HepG2 (cell line): ENCODE results near the gene RALBP1. TPM values are rescaled to one million over a fixed set of nuclear protein-coding genes. Genes with fewer than 3 reads are reported as not detected.

Experiments
- ATAC-seq: fragments of 200-7000 bp; cut with Tn5 transposase; 3 replicates; pipeline ENCODE4 v1.9.1; 2020; ENCODE audit warnings: mild to moderate bottlenecking, moderate library complexity
- BruUV-seq: library from RNA; stranded (reverse); fragments of 400-500 nt; replicated peaks from 2 replicates; lab custom pipeline; 2021; lab: Mats Ljungman, UMichigan
- CTCF ChIA-PET: fragments of 300-600 bp; formaldehyde crosslinking; extraction: SDS; loops from one replicate; lab custom pipeline; 2021; ENCODE audit warnings: low total read pairs, inconsistent platforms, low intra/inter-chr PET ratio; lab: Yijun Ruan, JAX
- POLR2A ChIA-PET: fragments of 350-600 bp; sonication (Branson Sonifier 250); formaldehyde crosslinking; loops from one replicate; lab custom pipeline; 2020; ENCODE audit warnings: antibody characterized with exemption, inconsistent platforms; lab: Yijun Ruan, JAX
- DNase-seq: peaks from one replicate; pipeline ENCODE4 v3.0.0-alpha.2; 2015; ENCODE audit warnings: low spot score
- FAIRE-seq: peaks from 3 replicates; lab custom pipeline; 2011; peaks lifted over from hg19 to GRCh38; lab: Jason Lieb, UNC
- H2AFZ ChIP-seq: one replicate; pipeline ENCODE4 v1.6.1; 2011; ENCODE audit warnings: low read length, inconsistent platforms
- H3K27ac ChIP-seq: fragments of 300-600 bp; 3 replicates; pipeline ENCODE4 v1.8.0; 2011; ENCODE audit warnings: mixed run types, mild to moderate bottlenecking, mixed read lengths, low read length, inconsistent platforms; ENCODE audit not compliant: insufficient read depth; ENCODE audit errors: extremely low read length
- H3K27me3 ChIP-seq, 2 experiments: fragments of 200-600 bp in 1 of 2; 2 replicates in 1 of 2; 3 replicates in 1 of 2; pipeline versions ENCODE4 v1.6.0 to v1.8.0; 2011; ENCODE audit warnings: low read length in 2 of 2, mild to moderate bottlenecking in 2 of 2, moderate library complexity in 2 of 2, inconsistent platforms in 1 of 2; ENCODE audit not compliant: insufficient read depth in 2 of 2, control insufficient read depth in 1 of 2
- H3K36me3 ChIP-seq, 2 experiments: fragments of 200-600 bp in 1 of 2; replicated peaks in 1 of 2; 2 replicates in 1 of 2; 3 replicates in 1 of 2; pipeline versions ENCODE4 v1.5.1 to v1.8.0; 2011; ENCODE audit warnings: low read length in 2 of 2, inconsistent platforms in 1 of 2; ENCODE audit not compliant: insufficient read depth in 2 of 2, control insufficient read depth in 1 of 2
- H3K4me1 ChIP-seq: 2 replicates; pipeline ENCODE4 v1.5.1; 2012; ENCODE audit warnings: low read length, inconsistent platforms; ENCODE audit not compliant: insufficient read depth
- H3K4me2 ChIP-seq: 2 replicates; pipeline ENCODE4 v1.6.0; 2011; ENCODE audit warnings: low read depth, low read length, inconsistent platforms
- H3K4me3 ChIP-seq, 3 experiments: fragments of 200-600 bp in 1 of 3; sonication (generic), shearing (Covaris generic) in 1 of 3; replicated peaks in 1 of 3; 2 replicates each; pipeline ENCODE4 v1.5.1; 2011 to 2016; ENCODE audit warnings: low read length in 3 of 3, inconsistent platforms in 2 of 3, low read depth in 2 of 3, mild to moderate bottlenecking in 2 of 3, control low read depth in 1 of 3, mixed read lengths in 1 of 3; ENCODE audit not compliant: insufficient read depth in 1 of 3
- H3K79me2 ChIP-seq: one replicate; pipeline ENCODE4 v1.6.1; 2011; ENCODE audit warnings: low read length, inconsistent platforms; ENCODE audit not compliant: insufficient read depth
- H3K9ac ChIP-seq: 2 replicates; pipeline ENCODE4 v1.6.0; 2011; ENCODE audit warnings: mild to moderate bottlenecking, low read depth, low read length, inconsistent platforms; ENCODE audit not compliant: insufficient read depth
- H3K9me3 ChIP-seq: 2 replicates; pipeline ENCODE4 v1.5.1; 2012; ENCODE audit warnings: mild to moderate bottlenecking, low read length
- H4K20me1 ChIP-seq: 2 replicates; pipeline ENCODE4 v1.6.0; 2011; ENCODE audit warnings: inconsistent platforms, mild to moderate bottlenecking, low read length, moderate library complexity; ENCODE audit not compliant: insufficient read depth
- BHLHE40 ChIP-seq: IDR thresholded peaks from 2 replicates; pipeline ENCODE4 v1.6.1; 2011; ENCODE audit warnings: low read length, improper control_type of control experiment
- EP300 ChIP-seq, 3 experiments: sonication (generic) in 1 of 3; formaldehyde crosslinking in 1 of 3; IDR thresholded peaks; 2 replicates each; pipeline versions ENCODE4 v1.5.1 to v1.6.1; 2011 to 2020; ENCODE audit warnings: low read depth in 2 of 3, low read length in 2 of 3, borderline replicate concordance in 1 of 3, improper control_type of control experiment in 1 of 3, mild to moderate bottlenecking in 1 of 3, missing genetic modification reagents in 1 of 3, moderate library complexity in 1 of 3
- ETV6 ChIP-seq: sonication (generic); formaldehyde crosslinking; conservative IDR thresholded peaks from 2 replicates; pipeline ENCODE4 v1.4.0; 2020; ENCODE audit warnings: missing genetic modification reagents
- GMEB2 ChIP-seq: IDR thresholded peaks from 2 replicates; pipeline ENCODE4 v1.6.1; 2016; ENCODE audit warnings: missing biosample characterization, missing genetic modification reagents, low read depth
- HMGXB3 ChIP-seq: sonication (generic); formaldehyde crosslinking; IDR thresholded peaks from 2 replicates; pipeline ENCODE4 v1.4.0; 2020; ENCODE audit warnings: missing genetic modification reagents, borderline replicate concordance
- MLXIP ChIP-seq: sonication (generic); formaldehyde crosslinking; IDR thresholded peaks from 2 replicates; pipeline ENCODE4 v1.9.0; 2021; ENCODE audit warnings: missing genetic modification reagents, borderline replicate concordance
- RAD21 ChIP-seq: fragments of 450-650 bp; formaldehyde crosslinking; IDR thresholded peaks from 2 replicates; pipeline ENCODE4 v1.5.0; 2020; ENCODE audit warnings: mild to moderate bottlenecking
- RARG ChIP-seq: sonication (generic); formaldehyde crosslinking; IDR thresholded peaks from 2 replicates; pipeline ENCODE4 v1.4.0; 2020; ENCODE audit warnings: low read depth, mild to moderate bottlenecking, missing genetic modification reagents
- RXRB ChIP-seq: IDR thresholded peaks from 2 replicates; pipeline ENCODE4 v1.6.1; 2016; ENCODE audit warnings: borderline replicate concordance, missing genetic modification reagents, missing compliant biosample characterization
- STAT5B ChIP-seq: sonication (generic); formaldehyde crosslinking; IDR thresholded peaks from 2 replicates; pipeline ENCODE4 v1.4.0; 2020; ENCODE audit warnings: missing genetic modification reagents
- TBP ChIP-seq: sonication (generic); formaldehyde crosslinking; IDR thresholded peaks from 2 replicates; pipeline ENCODE4 v1.5.0; 2020; ENCODE audit warnings: missing genetic modification reagents
- TIGD3 ChIP-seq: sonication (generic); formaldehyde crosslinking; IDR thresholded peaks from 2 replicates; pipeline ENCODE4 v1.5.1; 2020; ENCODE audit warnings: mild to moderate bottlenecking, missing genetic modification reagents, borderline replicate concordance
- WGBS: methylation state at CpG from one replicate; pipeline ENCODE4 v1.1.6; 2017; ENCODE audit warnings: low lambda C conversion rate; 5-methylcytosine and 5-hydroxymethylcytosine counted together
- in situ Hi-C: cut with HindIII; loops from 2 replicates; pipeline ENCODE4 v1.10.0; 2017; ENCODE audit warnings: low pct_unique_long_range_greater_than_20kb; ENCODE audit not compliant: extremely low pct_ligation_motif_present
- intact Hi-C: fragments of 100-400 bp; cut with micrococcal nuclease; formaldehyde crosslinking; loops from one replicate; pipeline ENCODE4 v1.10.0; 2022; ENCODE audit not compliant: unreplicated experiment
- polyA plus RNA-seq, 8 experiments: library from polyadenylated mRNA; depleted of rRNA in 3 of 8; stranded (reverse) in 7 of 8; unstranded in 1 of 8; fragments of >200 nt; fragmentation: Illumina TruSeq in 4 of 8; extraction: Trizol in 4 of 8; gene quantifications; 2 replicates each; pipeline versions ENCODE4 v1.2.1 to v1.2.3, GENCODE V29; 2011 to 2016; ENCODE audit warnings: low read depth in 4 of 8, missing spikeins in 1 of 8, mixed read lengths in 1 of 8; ENCODE audit not compliant: insufficient read depth in 1 of 8
- total RNA-seq, 5 experiments: library from RNA; depleted of rRNA; stranded (reverse); fragments of >200 nt; fragmentation: Illumina TruSeq; extraction: Trizol; gene quantifications; 2 replicates each; pipeline ENCODE4 v1.2.3, GENCODE V29; 2016; ENCODE audit warnings: low read depth in 1 of 5

Gene RALBP1
- total and polyA plus RNA-seq, 2 of the 13 experiments (the other 11 are each of a cell fraction or from before 2014, with no cell fraction given), result 24.5 to 33.1 TPM

- no peak overlapping the region for H2AFZ ChIP-seq
- intact Hi-C loops (no loop called here), in situ Hi-C loops (no loop called here)
- ChIA-PET CTCF (no interaction called here), POLR2A (no interaction called here)
- H3K27me3 ChIP-seq, result no peaks in the 10 kb centered on the region
- no peak overlapping the region for H3K27ac ChIP-seq
- no peak overlapping the region for H3K9ac ChIP-seq
- no peaks in the 10 kb centered on the region for H3K9me3 ChIP-seq
- no peak for FAIRE-seq
- no TSS peak for BruUV-seq
- H4K20me1 ChIP-seq, result 0 out of 2 replicates have a peak, but pooled peaks cover 2% of the 10 kb centered on the region
- peaks cover 10% of the 10 kb centered on the region for H3K4me1 ChIP-seq
- H3K4me2 ChIP-seq, result no peak overlapping the region
- H3K79me2 ChIP-seq, result peaks cover 77% of the 10 kb centered on the region
- no peak overlapping the region for H3K4me3 ChIP-seq
- no peak for DNase-seq
- ATAC-seq, result no peak
- H3K36me3 ChIP-seq, result no peaks in the 10 kb centered on the region; a peak in 1 of 5 replicates
- WGBS, result 100% methylated on average over 1 of the region's 1 CpG
- no peak for TF ChIP-seq ETV6 (CRISPR knock-in tag)
- no peak for TF ChIP-seq MLXIP
- no peak for TF ChIP-seq GMEB2 (CRISPR knock-in tag)
- no peak for TF ChIP-seq EP300 (IDR thresholded peaks at IDR 0.05; ENCODE audit: low read depth in 2 of 2, low read length in 2 of 2)
- TF ChIP-seq EP300 (CRISPR knock-in tag; IDR thresholded peaks at IDR 0.05; ENCODE audit: borderline replicate concordance), result no peak
- TF ChIP-seq TIGD3 (CRISPR knock-in tag), result no peak
- no peak for TF ChIP-seq RARG (CRISPR knock-in tag)
- no peak for TF ChIP-seq BHLHE40
- TF ChIP-seq RAD21 (CRISPR knock-in tag), result no peak
- TF ChIP-seq TBP (CRISPR knock-in tag), result no peak
- no peak for TF ChIP-seq RXRB (CRISPR knock-in tag)
- no peak for TF ChIP-seq STAT5B (CRISPR knock-in tag)
- no peak for TF ChIP-seq HMGXB3 (CRISPR knock-in tag)
Measured at GRCh38 chr18:9482790-9483189, 7.5 kb downstream of the RALBP1 start.
